ENCODE measurements around the gene BORCS6. TPM values are rescaled to one million over a fixed set of nuclear protein-coding genes. Genes with fewer than 3 reads are reported as not detected.
A peak's percentile ranks its signal among the peaks of the same experiment; 100 is the strongest.

BORCS6 gene
- total and polyA plus RNA-seq, 2 of the 13 experiments (the other 11 are each of a cell fraction or from before 2014, with no cell fraction given), result 2.0 to 5.1 TPM

- TF ChIP-seq MLXIP (CRISPR knock-in tag; IDR thresholded peaks at IDR 0.05; ENCODE audit: borderline replicate concordance) (peak; percentile 94), PHF5A (CRISPR knock-in tag; IDR thresholded peaks at IDR 0.05; ENCODE audit: low read depth, unreplicated experiment) (peak; percentile 98), ZNF333 (CRISPR knock-in tag; IDR thresholded peaks at IDR 0.05; ENCODE audit: borderline replicate concordance) (no peak), ZNF235 (CRISPR knock-in tag; IDR thresholded peaks at IDR 0.05; ENCODE audit: borderline replicate concordance) (no peak), GFI1 (CRISPR knock-in tag; IDR thresholded peaks at IDR 0.05; ENCODE audit: borderline replicate concordance) (peak; percentile 55; the same call in 1 of the 2 replicates), FLYWCH1 (CRISPR knock-in tag; IDR thresholded peaks at IDR 0.05) (peak; percentile 94; the same call in 1 of the 2 replicates), ZNF703 (CRISPR knock-in tag; IDR thresholded peaks at IDR 0.05; ENCODE audit: borderline replicate concordance) (no peak), RERE (CRISPR knock-in tag; IDR thresholded peaks at IDR 0.05; ENCODE audit: low read depth) (peak; percentile 91; the same call in 1 of the 2 replicates), ZNF234 (CRISPR knock-in tag; conservative IDR thresholded peaks at IDR 0.05) (0 out of 2 replicates have a peak, but pooled peaks have one; percentile 75), SYNCRIP (IDR thresholded peaks at IDR 0.05; ENCODE audit: insufficient read depth, low read depth, low read length) (no peak), EZH2 (conservative IDR thresholded peaks at IDR 0.05; ENCODE audit: low read depth, low read length) (no peak), ZNF367 (CRISPR knock-in tag; IDR thresholded peaks at IDR 0.05; ENCODE audit: borderline replicate concordance) (peak; percentile 96), REXO4 (CRISPR knock-in tag; IDR thresholded peaks at IDR 0.05; ENCODE audit: borderline replicate concordance) (peak; percentile 76; the same call in 1 of the 2 replicates)
- TF ChIP-seq, protein P1, sequence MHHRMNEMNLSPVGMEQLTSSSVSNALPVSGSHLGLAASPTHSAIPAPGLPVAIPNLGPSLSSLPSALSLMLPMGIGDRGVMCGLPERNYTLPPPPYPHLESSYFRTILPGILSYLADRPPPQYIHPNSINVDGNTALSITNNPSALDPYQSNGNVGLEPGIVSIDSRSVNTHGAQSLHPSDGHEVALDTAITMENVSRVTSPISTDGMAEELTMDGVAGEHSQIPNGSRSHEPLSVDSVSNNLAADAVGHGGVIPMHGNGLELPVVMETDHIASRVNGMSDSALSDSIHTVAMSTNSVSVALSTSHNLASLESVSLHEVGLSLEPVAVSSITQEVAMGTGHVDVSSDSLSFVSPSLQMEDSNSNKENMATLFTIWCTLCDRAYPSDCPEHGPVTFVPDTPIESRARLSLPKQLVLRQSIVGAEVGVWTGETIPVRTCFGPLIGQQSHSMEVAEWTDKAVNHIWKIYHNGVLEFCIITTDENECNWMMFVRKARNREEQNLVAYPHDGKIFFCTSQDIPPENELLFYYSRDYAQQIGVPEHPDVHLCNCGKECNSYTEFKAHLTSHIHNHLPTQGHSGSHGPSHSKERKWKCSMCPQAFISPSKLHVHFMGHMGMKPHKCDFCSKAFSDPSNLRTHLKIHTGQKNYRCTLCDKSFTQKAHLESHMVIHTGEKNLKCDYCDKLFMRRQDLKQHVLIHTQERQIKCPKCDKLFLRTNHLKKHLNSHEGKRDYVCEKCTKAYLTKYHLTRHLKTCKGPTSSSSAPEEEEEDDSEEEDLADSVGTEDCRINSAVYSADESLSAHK (CRISPR knock-in tag; IDR thresholded peaks at IDR 0.05; ENCODE audit: borderline replicate concordance), result peak; percentile 92
- TF ChIP-seq, protein P2, sequence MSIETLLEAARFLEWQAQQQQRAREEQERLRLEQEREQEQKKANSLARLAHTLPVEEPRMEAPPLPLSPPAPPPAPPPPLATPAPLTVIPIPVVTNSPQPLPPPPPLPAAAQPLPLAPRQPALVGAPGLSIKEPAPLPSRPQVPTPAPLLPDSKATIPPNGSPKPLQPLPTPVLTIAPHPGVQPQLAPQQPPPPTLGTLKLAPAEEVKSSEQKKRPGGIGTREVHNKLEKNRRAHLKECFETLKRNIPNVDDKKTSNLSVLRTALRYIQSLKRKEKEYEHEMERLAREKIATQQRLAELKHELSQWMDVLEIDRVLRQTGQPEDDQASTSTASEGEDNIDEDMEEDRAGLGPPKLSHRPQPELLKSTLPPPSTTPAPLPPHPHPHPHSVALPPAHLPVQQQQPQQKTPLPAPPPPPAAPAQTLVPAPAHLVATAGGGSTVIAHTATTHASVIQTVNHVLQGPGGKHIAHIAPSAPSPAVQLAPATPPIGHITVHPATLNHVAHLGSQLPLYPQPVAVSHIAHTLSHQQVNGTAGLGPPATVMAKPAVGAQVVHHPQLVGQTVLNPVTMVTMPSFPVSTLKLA (IDR thresholded peaks at IDR 0.05), result no peak; the same call in 1 of the 2 replicates
These were observed 16.7 kb downstream of the BORCS6 start (continued) for GRCh38 chr17:8173056-8173870.

Measured in HepG2 (cell line).